MM.1S (cell line): ENCODE measurements around the gene MMP24OS.
"Not testable (repeated sequence)": the region's sequence is repeated elsewhere in the genome, so short reads cannot be mapped to it uniquely, and the experiment has no call there.

Experiments used
- DNase-seq: peaks from one replicate; pipeline ENCODE4 v3.0.0-alpha.2; 2015
- H2AFZ ChIP-seq: fragments of 300-600 bp; sonication (generic); 2 replicates; pipeline ENCODE4 v1.6.0; 2016; ENCODE audit warnings: antibody characterized with exemption, low read length
- H3F3A ChIP-seq: fragments of 300-600 bp; sonication (generic); 2 replicates; pipeline ENCODE4 v1.6.1; 2016; ENCODE audit warnings: mild to moderate bottlenecking, antibody characterized with exemption, low read length, moderate library complexity, mixed read lengths; ENCODE audit not compliant: insufficient read depth
- H3K27ac ChIP-seq: fragments of 300-600 bp; sonication (generic); 2 replicates; pipeline ENCODE4 v1.5.1; 2016; ENCODE audit warnings: mild to moderate bottlenecking, low read length
- H3K27me3 ChIP-seq: fragments of 300-600 bp; sonication (generic); replicated peaks from 2 replicates; pipeline ENCODE4 v1.6.0; 2016; ENCODE audit warnings: low read length; ENCODE audit not compliant: insufficient read depth
- H3K36me3 ChIP-seq: fragments of 300-600 bp; sonication (generic); replicated peaks from 2 replicates; pipeline ENCODE4 v1.6.1; 2016; ENCODE audit warnings: mild to moderate bottlenecking, low read length, mixed read lengths; ENCODE audit not compliant: insufficient read depth
- H3K4me1 ChIP-seq: fragments of 300-600 bp; sonication (generic); 2 replicates; pipeline ENCODE4 v1.6.1; 2016; ENCODE audit warnings: low read length, mixed read lengths
- H3K4me2 ChIP-seq: fragments of 300-600 bp; sonication (generic); 2 replicates; pipeline ENCODE4 v1.6.0; 2016; ENCODE audit warnings: low read depth, low read length
- H3K4me3 ChIP-seq: fragments of 300-600 bp; sonication (generic); 2 replicates; pipeline ENCODE4 v1.5.1; 2016; ENCODE audit warnings: low read length, mixed read lengths
- H3K79me2 ChIP-seq: fragments of 300-600 bp; sonication (generic); 2 replicates; pipeline ENCODE4 v1.6.1; 2016; ENCODE audit warnings: mixed run types, low read length, mixed read lengths
- H3K9ac ChIP-seq: fragments of 300-600 bp; sonication (generic); 2 replicates; pipeline ENCODE4 v1.6.1; 2016; ENCODE audit warnings: low read length, mixed read lengths
- H3K9me2 ChIP-seq: fragments of 300-600 bp; sonication (generic); replicated peaks from 2 replicates; pipeline ENCODE4 v1.6.1; 2016; ENCODE audit warnings: mild to moderate bottlenecking, low read length, mixed read lengths; ENCODE audit not compliant: insufficient read depth
- H3K9me3 ChIP-seq: fragments of 300-600 bp; sonication (generic); replicated peaks from 2 replicates; pipeline ENCODE4 v1.6.1; 2016; ENCODE audit warnings: mild to moderate bottlenecking, low read length, mixed read lengths; ENCODE audit not compliant: insufficient read depth
- H4K20me1 ChIP-seq: fragments of 300-600 bp; sonication (generic); 2 replicates; pipeline ENCODE4 v1.6.1; 2016; ENCODE audit warnings: mild to moderate bottlenecking, low read length, moderate library complexity, mixed read lengths; ENCODE audit not compliant: insufficient read depth
- CTCF ChIP-seq: fragments of 300-600 bp; sonication (generic); IDR thresholded peaks from 2 replicates; pipeline ENCODE4 v1.5.1; 2016; ENCODE audit warnings: antibody characterized with exemption, low read length, mixed read lengths
- EZH2 ChIP-seq: fragments of 300-600 bp; sonication (generic); optimal IDR thresholded peaks from 2 replicates; pipeline ENCODE3; 2017; ENCODE audit warnings: low read depth, mild to moderate bottlenecking, antibody characterized with exemption, low read length, mixed read lengths
- EZH2phosphoT487 ChIP-seq: fragments of 300-600 bp; sonication (generic); IDR thresholded peaks from 2 replicates; pipeline ENCODE4 v1.6.1; 2018; ENCODE audit warnings: antibody characterized with exemption, low read length

MMP24OS gene

GRCh38 chr20:35253010-35253409 is 24.9 kb downstream of the MMP24OS start:
- Histone ChIP-seq H3K27me3 (no peaks in the 10 kb centered on the region), H3K9ac (no peak overlapping the region), H3K9me2 (no peaks in the 10 kb centered on the region), H3K36me3 (no peaks in the 10 kb centered on the region), H3F3A (no peaks in the 10 kb centered on the region), H3K79me2 (no peaks in the 10 kb centered on the region), H3K4me2 (no peak overlapping the region), H4K20me1 (no peaks in the 10 kb centered on the region), H3K27ac (no peak overlapping the region), H2AFZ (no peak overlapping the region), H3K4me3 (no peak overlapping the region), H3K9me3 (no peaks in the 10 kb centered on the region), H3K4me1 (peaks cover 7% of the 10 kb centered on the region; the same call in 1 of the 2 replicates)
- no peak for TF ChIP-seq CTCF
- no peak for TF ChIP-seq EZH2
- no peak for TF ChIP-seq EZH2phosphoT487
- no peak for DNase-seq

- H2AFZ ChIP-seq, DNase-seq, H3K79me2 ChIP-seq, H3K4me1 ChIP-seq, H3K27me3 ChIP-seq, H4K20me1 ChIP-seq, H3K4me2 ChIP-seq, H3F3A ChIP-seq, H3K9ac ChIP-seq, H3K4me3 ChIP-seq, H3K36me3 ChIP-seq, H3K9me2 ChIP-seq, H3K9me3 ChIP-seq: not testable (repeated sequence)
- peak overlapping the region; percentile 40; the same call in 1 of the 2 replicates for H3K27ac ChIP-seq
These were observed 25.3 kb downstream of the MMP24OS start for GRCh38 chr20:35252598-35252997.

GRCh38 chr20:35252037-35252461 is 25.9 kb downstream of the MMP24OS start:
- H3K9me3 ChIP-seq = no peaks in the 10 kb centered on the region
- H3K27me3 ChIP-seq = no peaks in the 10 kb centered on the region
- no peak for TF ChIP-seq EZH2
- no peak for TF ChIP-seq EZH2phosphoT487
- TF ChIP-seq CTCF = no peak
- no peak overlapping the region for H3K4me3 ChIP-seq
- no peaks in the 10 kb centered on the region for H3K36me3 ChIP-seq
- H4K20me1 ChIP-seq = no peaks in the 10 kb centered on the region
- peaks cover 7% of the 10 kb centered on the region; the same call in 1 of the 2 replicates for H3K4me1 ChIP-seq
- no peak overlapping the region for H3K9ac ChIP-seq
- H3K79me2 ChIP-seq = no peaks in the 10 kb centered on the region
- H3K27ac ChIP-seq = peak overlapping the region; percentile 40; the same call in 1 of the 2 replicates
- no peak overlapping the region for H3K4me2 ChIP-seq
- H3F3A ChIP-seq = no peaks in the 10 kb centered on the region
- H3K9me2 ChIP-seq = no peaks in the 10 kb centered on the region
- H2AFZ ChIP-seq = no peak overlapping the region
- peak; percentile 9 for DNase-seq

- no peak overlapping the region for H2AFZ ChIP-seq
- H3K27me3 ChIP-seq = no peaks in the 10 kb centered on the region
- H3K79me2 ChIP-seq = no peaks in the 10 kb centered on the region
- H3K9me2 ChIP-seq = no peaks in the 10 kb centered on the region
- peak overlapping the region; percentile 40; the same call in 1 of the 2 replicates for H3K27ac ChIP-seq
- no peaks in the 10 kb centered on the region for H3K9me3 ChIP-seq
- no peak overlapping the region for H3K4me3 ChIP-seq
- TF ChIP-seq EZH2 (no peak), EZH2phosphoT487 (no peak), CTCF (no peak)
- no peaks in the 10 kb centered on the region for H3K36me3 ChIP-seq
- no peak overlapping the region for H3K4me2 ChIP-seq
- no peak for DNase-seq
- no peaks in the 10 kb centered on the region for H3F3A ChIP-seq
- H3K9ac ChIP-seq = no peak overlapping the region
- H4K20me1 ChIP-seq = no peaks in the 10 kb centered on the region
- peaks cover 7% of the 10 kb centered on the region; the same call in 1 of the 2 replicates for H3K4me1 ChIP-seq
These were observed 26.3 kb downstream of the MMP24OS start for GRCh38 chr20:35251613-35251940.
